Esophagus mucosa (tissue), 1 donor: ENCODE results near the gene CDC42EP4. TPM values are rescaled to one million over a fixed set of nuclear protein-coding genes. Genes with fewer than 3 reads are reported as not detected.
"Not testable (repeated sequence)": the region's sequence is repeated elsewhere in the genome, so short reads cannot be mapped to it uniquely, and the experiment has no call there.

Experiments
- ATAC-seq: fragments of 200-7000 bp; cut with Tn5 transposase; one replicate; pipeline ENCODE4 v1.9.1; 2020
- total RNA-seq: library from RNA; stranded (reverse); gene quantifications from one replicate; pipeline ENCODE4 v1.2.4, GENCODE V29; 2023
- donor health status: DM: yes; HTN: yes; CAD: no.

Gene CDC42EP4
- total RNA-seq, 1 donor from 2014 or later, result 25.9 TPM

DNA sequence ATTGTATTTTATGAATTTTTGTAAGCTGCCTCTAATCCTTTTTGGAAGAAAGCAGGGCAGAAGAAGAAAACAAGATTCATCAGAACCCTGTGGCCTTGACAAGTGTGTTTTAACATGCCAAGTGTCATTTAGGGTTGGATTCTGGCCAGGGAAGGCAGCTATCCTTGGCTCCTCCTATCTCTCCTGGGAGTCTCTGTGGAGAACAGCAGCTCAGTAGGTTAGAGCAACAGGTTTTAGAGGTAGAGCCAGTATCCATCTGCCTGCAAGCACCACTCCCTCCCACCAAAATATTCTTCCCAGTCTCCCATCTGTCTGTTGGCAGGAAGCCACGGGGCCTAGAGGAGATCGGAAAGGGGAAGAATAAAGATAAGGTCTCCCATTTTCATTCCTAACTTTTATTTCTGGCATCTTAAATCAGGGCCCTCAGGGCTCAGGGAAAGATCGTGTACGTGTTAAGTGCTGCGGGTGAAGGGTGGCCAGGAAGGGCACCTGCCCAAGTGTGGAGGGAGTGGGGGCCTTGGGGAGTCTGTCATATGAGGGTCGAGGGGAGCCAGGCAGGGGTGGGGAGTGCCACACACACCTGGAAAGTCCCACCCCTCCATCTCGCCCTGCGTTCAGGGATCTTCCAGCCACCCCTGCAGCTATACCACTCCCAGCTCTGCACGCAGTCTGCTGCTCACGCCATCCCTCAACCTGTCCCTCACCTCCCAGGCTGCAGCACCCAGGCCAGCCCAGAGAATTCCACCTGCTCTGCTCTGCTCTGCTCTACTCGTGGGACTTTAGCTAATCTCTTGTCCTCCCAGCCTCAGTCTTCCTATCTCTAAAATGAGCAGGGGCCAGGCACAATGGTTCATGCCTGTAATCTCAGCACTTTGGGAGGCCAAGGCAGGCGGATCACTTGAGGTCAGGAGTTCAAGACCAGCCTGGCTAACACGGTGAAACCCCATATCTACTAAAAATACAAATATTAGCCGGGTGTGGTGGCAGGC lies 33.0 kb downstream of the CDC42EP4 start:
- peak; percentile 79 for ATAC-seq

- no peak for ATAC-seq
Observed at GRCh38 chr17:73278049-73278464, 33.7 kb downstream of the CDC42EP4 start.

DNA sequence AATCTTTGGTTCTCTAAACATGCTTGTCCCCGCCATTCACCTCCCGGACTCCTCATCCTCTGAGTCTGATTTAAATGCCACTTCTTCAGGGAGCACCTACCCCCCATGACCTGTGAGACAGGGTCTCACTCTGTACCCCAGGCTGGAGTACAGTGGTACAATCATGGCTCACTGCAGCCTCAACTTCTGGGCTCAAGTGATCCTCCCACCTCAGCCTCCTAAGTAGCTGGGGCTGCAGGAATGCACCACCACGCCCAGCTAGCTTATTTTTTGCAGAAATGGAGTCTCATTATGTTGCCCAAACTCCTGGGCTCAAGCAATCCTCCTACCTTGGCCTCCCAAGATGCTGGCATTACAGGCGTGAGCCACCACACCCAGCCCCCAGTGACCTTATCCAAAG lies 37.3 kb downstream of the CDC42EP4 start:
- ATAC-seq, result no peak

- no peak for ATAC-seq
Observed at GRCh38 chr17:73272906-73273218, 38.9 kb downstream of the CDC42EP4 start.

DNA sequence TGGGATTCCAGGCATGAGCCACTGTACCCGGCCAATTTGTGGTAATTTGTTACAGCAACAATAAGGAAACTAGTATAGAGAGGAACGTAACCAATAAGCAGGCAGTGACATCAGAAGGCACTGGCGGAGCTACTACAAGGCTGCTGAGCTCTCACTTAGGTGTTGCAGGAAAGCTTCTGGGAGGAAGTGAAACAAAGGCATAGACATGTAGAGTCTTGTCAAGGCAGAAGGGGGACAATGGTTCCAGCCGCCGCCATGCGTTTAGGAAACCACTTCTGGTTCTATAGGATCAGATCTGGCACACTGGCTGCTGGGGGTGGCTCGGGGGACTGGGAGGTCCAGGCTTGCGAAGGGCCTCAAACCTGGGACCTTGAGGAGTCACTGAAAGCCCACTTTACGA lies 40.7 kb downstream of the CDC42EP4 start:
- ATAC-seq, result peak; percentile 94

DNA sequence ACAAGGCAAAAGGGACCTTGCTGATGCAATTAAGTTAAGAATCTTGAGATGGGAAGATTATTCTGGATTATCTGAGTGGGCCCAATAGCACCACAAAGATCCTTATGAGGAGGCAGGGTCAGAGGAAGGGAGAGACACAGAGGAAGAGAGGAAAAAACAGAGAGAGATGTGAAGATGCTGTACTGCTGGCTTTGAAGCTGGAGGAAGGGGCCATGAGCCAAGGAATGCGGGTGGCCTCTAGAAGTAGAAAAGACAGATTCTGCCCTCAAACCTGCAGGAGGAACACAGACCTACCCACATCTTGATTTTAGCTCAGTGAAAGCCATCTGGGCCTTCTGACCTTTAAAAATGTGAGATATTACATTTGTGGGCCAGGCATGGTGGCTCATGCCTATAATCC lies 42.0 kb downstream of the CDC42EP4 start:
- no peak for ATAC-seq

DNA sequence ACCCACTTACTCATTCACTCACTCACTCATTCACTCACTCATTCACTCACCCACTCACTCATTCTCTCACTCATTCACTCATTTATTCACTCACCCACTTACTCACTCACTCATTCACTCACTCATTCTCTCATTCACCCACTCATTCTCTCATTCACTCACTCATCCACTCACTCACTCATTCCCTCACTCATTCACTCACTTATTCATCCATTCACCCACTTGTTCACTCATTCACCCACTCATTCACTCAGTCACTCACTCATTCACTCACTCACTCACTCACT lies 42.5 kb downstream of the CDC42EP4 start:
- ATAC-seq, result no peak

GRCh38 chr17:73268582-73269328 lies 43.0 kb downstream of the CDC42EP4 start:
- no peak for ATAC-seq

GRCh38 chr17:73267648-73268537 lies 43.9 kb downstream of the CDC42EP4 start:
- ATAC-seq, result no peak

- no peak for ATAC-seq
Observed at GRCh38 chr17:73266796-73267195, 45.0 kb downstream of the CDC42EP4 start.

GRCh38 chr17:73265646-73266640 lies 45.9 kb downstream of the CDC42EP4 start:
- no peak for ATAC-seq

- ATAC-seq, result not testable (repeated sequence)
Observed at GRCh38 chr17:73264448-73264847, 47.4 kb downstream of the CDC42EP4 start.

DNA sequence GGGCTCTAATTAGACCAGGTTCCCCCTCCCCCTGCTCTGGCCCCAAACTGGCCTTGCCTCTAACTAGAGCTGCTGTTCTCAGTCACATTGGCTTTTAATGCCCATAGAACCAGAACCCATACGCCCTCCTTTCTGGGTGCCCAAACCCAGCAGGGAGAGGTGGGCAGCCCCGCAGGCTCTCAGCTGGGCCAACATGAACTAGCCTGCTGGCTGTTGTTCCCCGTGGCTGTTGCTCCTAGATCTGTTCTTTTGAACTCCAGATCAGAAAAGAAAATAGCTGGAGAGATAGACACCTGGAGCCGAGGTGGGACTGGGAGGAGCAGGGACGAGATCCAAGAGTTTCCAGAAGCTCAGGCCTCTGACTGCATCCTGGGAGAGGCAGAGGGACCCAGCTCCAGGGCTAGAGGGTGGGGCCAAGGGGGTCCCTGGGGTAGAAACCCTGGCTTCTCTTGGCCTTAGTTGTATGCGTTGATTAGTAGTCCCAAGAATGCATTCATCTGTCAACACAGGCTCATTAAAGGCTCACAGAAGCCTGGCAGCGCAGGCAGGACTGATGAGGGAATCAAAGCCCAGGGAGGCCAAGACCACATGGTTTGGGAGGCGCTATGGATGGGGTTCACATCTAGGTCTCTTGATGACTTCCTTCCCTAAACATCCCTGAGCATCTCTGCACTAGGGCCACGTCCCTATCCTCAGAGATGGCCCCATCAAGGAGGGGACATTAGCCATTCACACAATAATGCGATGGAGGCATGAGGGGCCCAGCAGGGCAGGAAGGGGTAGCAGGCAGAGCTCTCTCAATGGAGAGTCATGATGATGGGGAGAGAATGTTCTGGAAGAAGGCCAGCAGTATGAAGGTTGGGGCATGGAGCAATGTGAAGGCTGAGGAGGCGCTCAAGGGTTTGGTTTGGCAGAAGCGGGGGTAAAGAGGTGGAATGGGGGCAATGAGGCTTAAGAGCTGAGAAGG lies 48.8 kb downstream of the CDC42EP4 start:
- peak; percentile 11 for ATAC-seq

GRCh38 chr17:73261952-73262675 lies 49.7 kb downstream of the CDC42EP4 start:
- peak; percentile 48 for ATAC-seq

GRCh38 chr17:73261617-73261951 lies 50.2 kb downstream of the CDC42EP4 start, which contains the start of gene CPSF4L:
TSS of gene CPSF4L (minus strand) at chr17:73261880. CDS start at chr17:73261818, 62 bp downstream.
- no peak for ATAC-seq

GRCh38 chr17:73257516-73257915 lies 54.3 kb downstream of the CDC42EP4 start:
- ATAC-seq, result no peak

- no peak for ATAC-seq
Observed at GRCh38 chr17:73256220-73256619, 55.6 kb downstream of the CDC42EP4 start.

GRCh38 chr17:73255671-73256181 lies 56.1 kb downstream of the CDC42EP4 start:
- ATAC-seq, result peak; percentile 59

GRCh38 chr17:73251871-73252270 lies 59.9 kb downstream of the CDC42EP4 start:
- no peak for ATAC-seq
